ENCODE results near the gene ELK1. TPM values are rescaled to one million over a fixed set of nuclear protein-coding genes. Genes with fewer than 3 reads are reported as not detected.
"Not testable (repeated sequence)": the region's sequence is repeated elsewhere in the genome, so short reads cannot be mapped to it uniquely, and the experiment has no call there.

ELK1 gene
- total RNA-seq, 4 donors from 2014 or later = 18.2 to 34.2 (median 25.6) TPM

GRCh38 chrX:47611489-47611888, 38.9 kb downstream of the ELK1 start:
- no peak overlapping the region for H3K4me3 ChIP-seq
- no peak for DNase-seq
- H3K36me3 ChIP-seq = no peaks in the 10 kb centered on the region
- TF ChIP-seq CTCF (IDR thresholded peaks at IDR 0.05) (no peak), POLR2A (IDR thresholded peaks at IDR 0.05) (no peak)
- H3K27me3 ChIP-seq = no peaks in the 10 kb centered on the region
- H3K9me3 ChIP-seq = no peaks in the 10 kb centered on the region
- H3K4me1 ChIP-seq = no peaks in the 10 kb centered on the region
- intact Hi-C loops (cut with DNase I; ENCODE audit: low total_unique reads) = no loop called here
- H3K27ac ChIP-seq = no peak overlapping the region

- Histone ChIP-seq H3K4me3 (no peak overlapping the region), H3K9me3 (no peaks in the 10 kb centered on the region), H3K27ac (no peak overlapping the region), H3K27me3 (no peaks in the 10 kb centered on the region), H3K4me1 (no peaks in the 10 kb centered on the region), H3K36me3 (no peaks in the 10 kb centered on the region)
- TF ChIP-seq POLR2A (IDR thresholded peaks at IDR 0.05) (no peak), CTCF (IDR thresholded peaks at IDR 0.05) (no peak)
- no peak for DNase-seq
- intact Hi-C loops (cut with DNase I; ENCODE audit: low total_unique reads) = no loop called here
Observed at GRCh38 chrX:47610511-47610910, 39.9 kb downstream of the ELK1 start.

- Histone ChIP-seq H3K4me3 (no peak overlapping the region), H3K4me1 (no peaks in the 10 kb centered on the region), H3K36me3 (no peaks in the 10 kb centered on the region), H3K27ac (no peak overlapping the region), H3K27me3 (no peaks in the 10 kb centered on the region), H3K9me3 (no peaks in the 10 kb centered on the region)
- intact Hi-C loops (cut with DNase I; ENCODE audit: low total_unique reads) = no loop called here
- no peak for DNase-seq
- TF ChIP-seq POLR2A (IDR thresholded peaks at IDR 0.05) (no peak), CTCF (IDR thresholded peaks at IDR 0.05) (no peak)
Observed at GRCh38 chrX:47608130-47608810, 42.1 kb downstream of the ELK1 start.

GRCh38 chrX:47607091-47607490, 43.3 kb downstream of the ELK1 start:
- intact Hi-C loops (cut with DNase I; ENCODE audit: low total_unique reads) = no loop called here
- Histone ChIP-seq H3K9me3 (no peaks in the 10 kb centered on the region), H3K4me3 (no peak overlapping the region), H3K27me3 (no peaks in the 10 kb centered on the region), H3K4me1 (no peaks in the 10 kb centered on the region), H3K27ac (no peak overlapping the region), H3K36me3 (no peaks in the 10 kb centered on the region)
- no peak for DNase-seq
- TF ChIP-seq CTCF (IDR thresholded peaks at IDR 0.05) (no peak), POLR2A (IDR thresholded peaks at IDR 0.05) (no peak)

GRCh38 chrX:47605024-47605423, 45.3 kb downstream of the ELK1 start:
- Histone ChIP-seq H3K27ac (no peak overlapping the region), H3K4me3 (no peak overlapping the region), H3K27me3 (no peaks in the 10 kb centered on the region), H3K4me1 (no peaks in the 10 kb centered on the region), H3K9me3 (no peaks in the 10 kb centered on the region), H3K36me3 (no peaks in the 10 kb centered on the region)
- intact Hi-C loops (cut with DNase I; ENCODE audit: low total_unique reads) = no loop called here
- DNase-seq = no peak
- TF ChIP-seq POLR2A (IDR thresholded peaks at IDR 0.05) (no peak), CTCF (IDR thresholded peaks at IDR 0.05) (no peak)

GRCh38 chrX:47603125-47603524, 47.2 kb downstream of the ELK1 start:
- H3K4me1 ChIP-seq; H3K27me3 ChIP-seq; H3K4me3 ChIP-seq; DNase-seq; H3K9me3 ChIP-seq; intact Hi-C loops (cut with DNase I; ENCODE audit: low total_unique reads); H3K36me3 ChIP-seq; H3K27ac ChIP-seq: not testable (repeated sequence)
